ENCODE data around the gene STEAP2.

- TF ChIP-seq, protein P1, sequence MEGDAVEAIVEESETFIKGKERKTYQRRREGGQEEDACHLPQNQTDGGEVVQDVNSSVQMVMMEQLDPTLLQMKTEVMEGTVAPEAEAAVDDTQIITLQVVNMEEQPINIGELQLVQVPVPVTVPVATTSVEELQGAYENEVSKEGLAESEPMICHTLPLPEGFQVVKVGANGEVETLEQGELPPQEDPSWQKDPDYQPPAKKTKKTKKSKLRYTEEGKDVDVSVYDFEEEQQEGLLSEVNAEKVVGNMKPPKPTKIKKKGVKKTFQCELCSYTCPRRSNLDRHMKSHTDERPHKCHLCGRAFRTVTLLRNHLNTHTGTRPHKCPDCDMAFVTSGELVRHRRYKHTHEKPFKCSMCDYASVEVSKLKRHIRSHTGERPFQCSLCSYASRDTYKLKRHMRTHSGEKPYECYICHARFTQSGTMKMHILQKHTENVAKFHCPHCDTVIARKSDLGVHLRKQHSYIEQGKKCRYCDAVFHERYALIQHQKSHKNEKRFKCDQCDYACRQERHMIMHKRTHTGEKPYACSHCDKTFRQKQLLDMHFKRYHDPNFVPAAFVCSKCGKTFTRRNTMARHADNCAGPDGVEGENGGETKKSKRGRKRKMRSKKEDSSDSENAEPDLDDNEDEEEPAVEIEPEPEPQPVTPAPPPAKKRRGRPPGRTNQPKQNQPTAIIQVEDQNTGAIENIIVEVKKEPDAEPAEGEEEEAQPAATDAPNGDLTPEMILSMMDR (conservative IDR thresholded peaks at IDR 0.05; ENCODE audit: low read length): no peak
- no peak for TF ChIP-seq EZH2phosphoT487 (IDR thresholded peaks at IDR 0.05; ENCODE audit: borderline replicate concordance, low read depth, low read length)
Measured at GRCh38 chr7:90207956-90208355, 3.6 kb upstream of the STEAP2 start.
